Measurements from ENCODE around the gene PLSCR1.
"Not testable (repeated sequence)": the region's sequence is repeated elsewhere in the genome, so short reads cannot be mapped to it uniquely, and the experiment has no call there.

The PLSCR1 gene

DNA sequence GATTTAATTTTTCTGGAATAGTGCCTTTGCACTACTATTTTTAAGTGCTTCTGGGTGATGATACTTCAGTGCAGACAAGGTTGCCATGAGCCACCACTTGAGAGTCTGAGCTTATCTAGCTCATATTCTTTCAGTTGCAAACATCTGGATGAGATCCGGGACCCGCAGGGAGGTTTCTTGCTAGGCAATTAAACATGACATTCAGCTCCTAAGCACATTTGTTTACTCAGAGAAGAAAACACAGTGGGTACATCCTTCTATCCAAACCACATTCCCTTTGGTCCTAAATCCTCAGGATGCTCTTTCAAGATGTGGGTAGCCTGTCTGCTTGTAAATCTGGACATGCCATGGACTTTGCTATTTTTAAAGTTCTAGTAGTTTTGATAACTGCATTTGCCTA lies 12.0 kb downstream of the PLSCR1 start:
- Histone ChIP-seq H3K9me3 (ENCODE audit: low read length) (no peaks in the 10 kb centered on the region), H3K4me3 (ENCODE audit: low read depth in 1 of 2, low read length in 2 of 2) (no peak overlapping the region), H3K4me1 (ENCODE audit: insufficient read depth, low read length) (peaks cover 12% of the 10 kb centered on the region), H3K27me3 (ENCODE audit: control insufficient read depth in 1 of 2, insufficient read depth in 2 of 2, low read length in 2 of 2) (no peaks in the 10 kb centered on the region), H3K36me3 (ENCODE audit: insufficient read depth, low read length) (peaks cover 19% of the 10 kb centered on the region), H3K9ac (ENCODE audit: low read length) (no peak overlapping the region), H3K27ac (ENCODE audit: low read depth, low read length) (no peak overlapping the region)

DNA sequence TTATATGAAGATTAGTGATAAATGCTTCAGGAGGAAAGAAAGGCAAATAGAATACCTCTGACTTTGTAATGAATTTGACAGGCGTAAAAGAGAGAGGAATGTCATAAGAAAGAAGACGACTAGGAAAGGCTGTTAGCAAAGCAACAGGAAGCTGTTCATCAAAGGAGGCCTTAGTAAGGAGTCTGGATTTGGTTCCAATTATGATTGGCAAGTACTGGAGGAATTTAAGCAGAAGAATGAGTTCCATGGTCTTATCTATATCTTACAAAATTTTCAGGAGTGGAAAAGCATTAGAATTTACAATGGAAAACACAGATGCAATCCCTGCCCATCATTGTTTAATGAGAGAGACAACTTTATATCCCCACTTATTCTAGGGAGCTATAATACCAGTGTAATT lies 13.8 kb downstream of the PLSCR1 start:
- H3K36me3 ChIP-seq (ENCODE audit: insufficient read depth, low read length), result peaks cover 19% of the 10 kb centered on the region

DNA sequence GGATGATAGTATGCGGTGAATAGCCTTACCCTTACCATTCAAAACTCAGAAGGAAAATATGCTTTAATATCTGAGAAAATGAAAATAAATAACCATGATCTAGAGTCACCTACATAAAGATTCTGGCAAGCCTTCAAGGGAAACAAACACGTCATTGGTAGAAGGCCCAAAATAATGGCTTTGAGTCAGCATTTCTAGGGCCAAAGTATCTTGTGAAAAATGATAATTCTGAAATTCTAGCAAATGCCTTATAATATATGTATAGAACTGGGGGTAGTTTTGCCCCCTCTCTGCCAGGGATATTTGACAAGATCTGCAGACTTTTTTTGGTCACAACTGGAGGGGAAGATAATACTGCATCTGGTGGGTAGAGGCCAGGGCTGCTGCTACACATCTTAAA lies 15.4 kb downstream of the PLSCR1 start:
- Histone ChIP-seq H3K9ac (ENCODE audit: low read length) (no peak overlapping the region), H3K9me3 (ENCODE audit: low read length) (no peaks in the 10 kb centered on the region), H3K27me3 (ENCODE audit: control insufficient read depth in 1 of 2, insufficient read depth in 2 of 2, low read length in 2 of 2) (no peaks in the 10 kb centered on the region), H3K4me1 (ENCODE audit: insufficient read depth, low read length) (no peaks in the 10 kb centered on the region), H3K36me3 (ENCODE audit: insufficient read depth, low read length) (peaks cover 19% of the 10 kb centered on the region), H3K4me3 (ENCODE audit: low read depth in 1 of 2, low read length in 2 of 2) (no peak overlapping the region), H3K27ac (ENCODE audit: low read depth, low read length) (no peak overlapping the region)

More for the DNA sequence above, 13.8 kb downstream of the PLSCR1 start:
- no peaks in the 10 kb centered on the region for H3K9me3 ChIP-seq (ENCODE audit: low read length)
- no peak overlapping the region for H3K9ac ChIP-seq (ENCODE audit: low read length)
- no peak overlapping the region for H3K27ac ChIP-seq (ENCODE audit: low read depth, low read length)
- H3K27me3 ChIP-seq (ENCODE audit: control insufficient read depth in 1 of 2, insufficient read depth in 2 of 2, low read length in 2 of 2), result no peaks in the 10 kb centered on the region
- H3K4me1 ChIP-seq (ENCODE audit: insufficient read depth, low read length), result no peaks in the 10 kb centered on the region
- no peak overlapping the region for H3K4me3 ChIP-seq (ENCODE audit: low read depth in 1 of 2, low read length in 2 of 2)

DNA sequence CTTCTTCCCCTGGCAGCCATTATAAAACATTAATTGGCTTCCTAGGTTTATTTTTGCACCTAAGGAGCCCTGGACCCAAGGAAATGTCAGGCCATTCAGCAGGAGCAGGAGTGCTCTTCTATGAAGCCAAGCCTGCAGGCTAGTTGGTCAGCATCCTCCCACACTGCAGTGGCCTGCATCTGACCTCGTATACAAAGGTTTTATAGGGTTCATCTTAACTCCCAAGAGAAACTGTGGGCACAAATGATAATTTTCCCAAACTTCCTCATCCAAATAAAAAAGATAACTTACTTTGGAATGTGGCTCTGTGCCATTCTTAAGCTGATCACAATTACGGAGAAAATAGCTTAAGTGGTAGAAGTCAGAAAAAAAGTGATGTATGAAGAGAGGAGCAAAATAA lies 19.4 kb downstream of the PLSCR1 start:
- Histone ChIP-seq H3K4me1 (ENCODE audit: insufficient read depth, low read length) (no peaks in the 10 kb centered on the region), H3K36me3 (ENCODE audit: insufficient read depth, low read length) (peaks cover 20% of the 10 kb centered on the region), H3K9ac (ENCODE audit: low read length) (no peak overlapping the region), H3K27ac (ENCODE audit: low read depth, low read length) (no peak overlapping the region), H3K4me3 (ENCODE audit: low read depth in 1 of 2, low read length in 2 of 2) (no peak overlapping the region), H3K27me3 (ENCODE audit: control insufficient read depth in 1 of 2, insufficient read depth in 2 of 2, low read length in 2 of 2) (no peaks in the 10 kb centered on the region), H3K9me3 (ENCODE audit: low read length) (no peaks in the 10 kb centered on the region)

DNA sequence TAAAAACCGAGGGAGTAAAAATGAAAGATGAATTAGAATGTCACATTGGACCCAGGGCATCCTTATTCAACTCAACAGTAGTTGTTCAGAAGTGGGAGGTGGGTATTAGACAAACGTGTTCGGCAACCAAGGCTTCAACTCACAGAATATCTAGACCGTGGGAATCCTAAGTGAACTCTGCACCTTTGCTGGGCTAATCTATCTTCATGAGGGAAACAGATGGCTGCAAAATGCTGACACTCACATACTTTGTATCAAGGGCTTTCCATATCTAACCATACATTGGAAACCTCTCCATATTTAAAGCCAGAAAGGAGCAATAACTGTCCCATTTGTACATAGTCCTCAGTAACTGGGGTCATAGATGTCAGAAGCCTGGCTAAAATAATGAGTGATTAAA lies 20.9 kb downstream of the PLSCR1 start:
- Histone ChIP-seq H3K27ac (ENCODE audit: low read depth, low read length) (no peak overlapping the region), H3K9me3 (ENCODE audit: low read length) (no peaks in the 10 kb centered on the region), H3K4me3 (ENCODE audit: low read depth in 1 of 2, low read length in 2 of 2) (no peak overlapping the region), H3K36me3 (ENCODE audit: insufficient read depth, low read length) (peaks cover 21% of the 10 kb centered on the region), H3K4me1 (ENCODE audit: insufficient read depth, low read length) (no peaks in the 10 kb centered on the region), H3K27me3 (ENCODE audit: control insufficient read depth in 1 of 2, insufficient read depth in 2 of 2, low read length in 2 of 2) (no peaks in the 10 kb centered on the region), H3K9ac (ENCODE audit: low read length) (no peak overlapping the region)

DNA sequence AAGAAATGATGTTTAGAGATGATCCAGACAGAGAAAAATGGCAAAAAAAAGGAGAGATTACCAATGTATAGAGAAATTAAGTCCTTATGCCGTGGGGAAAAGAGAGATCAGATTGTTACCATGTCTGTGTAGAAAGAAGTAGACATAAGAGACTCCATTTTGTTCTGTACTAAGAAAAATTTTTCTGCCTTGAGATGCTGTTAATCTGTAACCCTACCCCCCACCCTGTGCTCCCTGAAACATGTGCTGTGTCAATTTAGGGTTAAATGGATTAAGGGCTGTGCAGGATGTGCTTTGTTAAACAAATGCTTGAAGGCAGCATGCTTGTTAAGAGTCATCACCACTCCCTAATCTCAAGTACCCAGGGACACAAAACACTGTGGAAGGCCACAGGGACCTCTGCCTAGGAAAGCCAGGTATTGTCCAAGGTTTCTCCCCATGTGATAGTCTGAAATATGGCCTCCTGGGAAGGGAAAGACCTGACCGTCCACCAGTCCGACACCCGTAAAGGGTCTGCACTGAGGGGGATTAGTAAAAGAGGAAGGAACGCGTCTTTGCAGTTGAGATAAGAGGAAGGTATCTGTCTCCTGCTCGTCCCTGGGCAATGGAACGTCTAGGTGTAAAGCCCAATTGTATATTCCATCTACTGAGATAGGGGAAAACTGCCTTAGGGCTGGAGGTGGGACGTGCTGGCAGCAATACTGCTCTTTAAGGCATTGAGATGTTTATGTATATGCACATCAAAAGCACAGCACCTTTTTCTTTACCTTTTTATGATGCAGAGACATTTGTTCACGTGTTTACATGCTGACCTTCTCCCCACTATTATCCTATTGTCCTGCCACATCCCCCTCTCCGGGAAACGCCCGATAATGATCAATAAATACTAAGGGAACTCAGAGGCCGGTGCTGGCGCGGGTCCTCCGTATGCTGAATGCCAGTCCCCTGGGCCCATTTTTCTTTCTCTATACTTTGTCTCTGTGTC lies 21.9 kb downstream of the PLSCR1 start:
- peaks cover 15% of the 10 kb centered on the region for H3K36me3 ChIP-seq (ENCODE audit: insufficient read depth, low read length)
- not testable (repeated sequence) for H3K4me1 ChIP-seq (ENCODE audit: insufficient read depth, low read length); H3K4me3 ChIP-seq (ENCODE audit: low read depth in 1 of 2, low read length in 2 of 2); H3K27me3 ChIP-seq (ENCODE audit: control insufficient read depth in 1 of 2, insufficient read depth in 2 of 2, low read length in 2 of 2); H3K9ac ChIP-seq (ENCODE audit: low read length); H3K9me3 ChIP-seq (ENCODE audit: low read length); H3K27ac ChIP-seq (ENCODE audit: low read depth, low read length)

DNA sequence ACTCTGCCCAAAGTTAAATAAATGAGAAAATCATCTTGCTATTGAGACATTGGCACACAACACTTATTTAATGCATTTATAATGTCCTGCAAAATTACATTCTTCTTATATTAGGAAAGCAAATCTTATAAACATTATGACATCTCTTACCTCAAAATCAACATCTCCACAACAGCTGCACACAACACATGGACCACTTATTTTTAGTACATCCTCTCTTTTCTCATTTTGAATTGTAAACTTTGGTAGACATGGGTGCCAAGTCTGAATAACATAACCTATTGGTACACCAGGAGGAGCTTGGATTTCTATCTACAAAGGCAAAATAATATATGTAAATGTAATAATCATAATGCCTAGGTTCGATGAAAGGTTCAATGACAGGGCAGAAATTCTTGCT lies 23.0 kb downstream of the PLSCR1 start:
- Histone ChIP-seq H3K4me1 (ENCODE audit: insufficient read depth, low read length) (no peaks in the 10 kb centered on the region), H3K27ac (ENCODE audit: low read depth, low read length) (no peak overlapping the region), H3K27me3 (ENCODE audit: control insufficient read depth in 1 of 2, insufficient read depth in 2 of 2, low read length in 2 of 2) (no peaks in the 10 kb centered on the region), H3K9ac (ENCODE audit: low read length) (no peak overlapping the region), H3K36me3 (ENCODE audit: insufficient read depth, low read length) (peaks cover 15% of the 10 kb centered on the region), H3K9me3 (ENCODE audit: low read length) (no peaks in the 10 kb centered on the region), H3K4me3 (ENCODE audit: low read depth in 1 of 2, low read length in 2 of 2) (no peak overlapping the region)

DNA sequence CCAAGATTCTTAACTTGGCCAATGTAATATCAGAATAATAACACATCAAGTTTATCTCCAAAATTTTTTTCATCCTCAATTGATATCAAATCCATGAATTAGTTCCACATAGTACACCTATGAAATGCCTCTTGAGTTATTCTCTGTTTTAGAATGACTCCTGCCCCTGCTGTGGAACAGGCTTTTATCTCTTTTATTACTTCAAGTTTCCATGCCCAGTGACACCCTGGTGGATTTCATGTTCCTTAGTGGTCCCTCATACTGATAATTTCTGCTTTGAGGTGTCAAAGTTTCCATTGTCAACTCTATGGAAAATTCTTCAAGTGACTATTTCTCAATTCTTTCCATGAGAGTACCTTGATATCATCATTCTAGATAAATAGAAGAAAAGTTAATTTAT lies 24.6 kb downstream of the PLSCR1 start:
- no peak overlapping the region for H3K4me3 ChIP-seq (ENCODE audit: low read depth in 1 of 2, low read length in 2 of 2)
- peaks cover 16% of the 10 kb centered on the region for H3K36me3 ChIP-seq (ENCODE audit: insufficient read depth, low read length)
- no peaks in the 10 kb centered on the region for H3K4me1 ChIP-seq (ENCODE audit: insufficient read depth, low read length)
- no peak overlapping the region for H3K9ac ChIP-seq (ENCODE audit: low read length)
- no peaks in the 10 kb centered on the region for H3K9me3 ChIP-seq (ENCODE audit: low read length)
- H3K27me3 ChIP-seq (ENCODE audit: control insufficient read depth in 1 of 2, insufficient read depth in 2 of 2, low read length in 2 of 2), result no peaks in the 10 kb centered on the region
- no peak overlapping the region for H3K27ac ChIP-seq (ENCODE audit: low read depth, low read length)

DNA sequence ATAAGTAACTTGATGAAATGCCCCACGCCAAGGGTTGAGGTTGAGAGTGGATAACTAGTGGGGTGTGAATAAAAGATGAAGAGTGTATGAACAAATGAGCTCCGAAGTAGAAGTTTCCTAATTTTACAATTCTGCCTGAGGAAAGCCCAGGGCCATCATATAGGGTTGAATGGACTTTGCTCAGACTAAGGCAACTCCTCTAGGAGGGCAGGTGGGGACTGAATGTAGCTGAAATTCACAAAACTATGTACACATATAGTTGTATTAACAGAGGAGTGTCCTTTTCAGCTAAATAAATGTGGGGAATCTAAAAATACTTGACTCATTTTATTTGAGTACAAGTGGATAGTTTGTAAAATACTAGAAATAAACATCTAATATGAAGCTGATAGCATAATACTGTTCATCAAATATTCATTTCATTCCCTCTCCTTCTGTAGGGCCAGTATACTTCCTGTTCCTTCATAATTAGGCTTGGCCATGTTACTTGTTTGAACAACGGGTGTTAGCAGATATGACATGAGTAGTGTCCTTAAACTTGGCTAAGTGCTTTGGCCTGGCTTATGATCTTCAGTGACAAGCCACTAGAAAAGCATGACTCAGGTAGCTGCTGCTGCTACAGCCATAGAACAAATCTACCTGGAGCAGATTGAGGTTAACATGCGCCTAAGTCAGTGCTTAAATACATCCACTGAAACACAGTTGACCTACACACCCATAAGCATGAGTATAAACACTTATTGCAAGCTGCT lies 26.5 kb downstream of the PLSCR1 start:
- peaks cover 5% of the 10 kb centered on the region for H3K4me1 ChIP-seq (ENCODE audit: insufficient read depth, low read length)
- H3K4me3 ChIP-seq (ENCODE audit: low read depth in 1 of 2, low read length in 2 of 2), result no peak overlapping the region
- H3K27me3 ChIP-seq (ENCODE audit: control insufficient read depth in 1 of 2, insufficient read depth in 2 of 2, low read length in 2 of 2), result no peaks in the 10 kb centered on the region
- no peak overlapping the region for H3K9ac ChIP-seq (ENCODE audit: low read length)
- no peak overlapping the region for H3K27ac ChIP-seq (ENCODE audit: low read depth, low read length)
- no peaks in the 10 kb centered on the region for H3K9me3 ChIP-seq (ENCODE audit: low read length)
- peaks cover 20% of the 10 kb centered on the region for H3K36me3 ChIP-seq (ENCODE audit: insufficient read depth, low read length)

DNA sequence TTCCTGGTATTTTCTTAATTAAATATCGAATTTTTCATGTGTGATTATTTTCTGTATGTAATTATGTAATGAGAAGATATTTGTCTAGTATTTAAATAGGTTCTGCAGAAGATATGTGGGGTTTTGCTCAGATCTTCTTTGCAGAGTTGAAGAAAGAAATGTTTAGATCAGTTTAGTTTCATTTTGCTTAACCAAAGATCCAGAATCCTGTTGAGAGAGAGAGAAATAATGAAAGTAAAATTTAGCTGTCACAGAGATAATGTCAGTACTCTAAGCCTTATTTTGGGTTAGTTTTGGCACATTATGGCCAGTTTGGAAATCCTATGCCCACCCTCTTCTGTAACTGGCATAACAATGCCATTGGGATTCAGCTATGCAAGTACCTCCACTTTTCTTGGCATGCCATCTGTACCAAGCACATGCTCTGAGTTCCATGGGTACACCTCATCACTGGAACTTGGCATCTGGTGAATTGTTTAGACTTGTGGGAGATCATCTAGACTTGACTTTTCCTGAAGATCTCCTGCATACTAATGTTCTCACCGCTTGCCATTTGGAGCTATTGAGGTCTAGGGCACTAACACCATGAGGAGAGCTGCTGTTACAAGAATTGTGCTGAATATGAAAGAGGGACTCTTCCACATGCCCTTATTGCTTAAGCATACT lies 30.9 kb downstream of the PLSCR1 start:
- peaks cover 5% of the 10 kb centered on the region for H3K4me1 ChIP-seq (ENCODE audit: insufficient read depth, low read length)
- H3K36me3 ChIP-seq (ENCODE audit: insufficient read depth, low read length), result peaks cover 8% of the 10 kb centered on the region
- no peak overlapping the region for H3K9ac ChIP-seq (ENCODE audit: low read length)
- H3K4me3 ChIP-seq (ENCODE audit: low read depth in 1 of 2, low read length in 2 of 2), result no peak overlapping the region
- H3K27me3 ChIP-seq (ENCODE audit: control insufficient read depth in 1 of 2, insufficient read depth in 2 of 2, low read length in 2 of 2), result no peaks in the 10 kb centered on the region
- no peaks in the 10 kb centered on the region for H3K9me3 ChIP-seq (ENCODE audit: low read length)
- no peak overlapping the region for H3K27ac ChIP-seq (ENCODE audit: low read depth, low read length)

DNA sequence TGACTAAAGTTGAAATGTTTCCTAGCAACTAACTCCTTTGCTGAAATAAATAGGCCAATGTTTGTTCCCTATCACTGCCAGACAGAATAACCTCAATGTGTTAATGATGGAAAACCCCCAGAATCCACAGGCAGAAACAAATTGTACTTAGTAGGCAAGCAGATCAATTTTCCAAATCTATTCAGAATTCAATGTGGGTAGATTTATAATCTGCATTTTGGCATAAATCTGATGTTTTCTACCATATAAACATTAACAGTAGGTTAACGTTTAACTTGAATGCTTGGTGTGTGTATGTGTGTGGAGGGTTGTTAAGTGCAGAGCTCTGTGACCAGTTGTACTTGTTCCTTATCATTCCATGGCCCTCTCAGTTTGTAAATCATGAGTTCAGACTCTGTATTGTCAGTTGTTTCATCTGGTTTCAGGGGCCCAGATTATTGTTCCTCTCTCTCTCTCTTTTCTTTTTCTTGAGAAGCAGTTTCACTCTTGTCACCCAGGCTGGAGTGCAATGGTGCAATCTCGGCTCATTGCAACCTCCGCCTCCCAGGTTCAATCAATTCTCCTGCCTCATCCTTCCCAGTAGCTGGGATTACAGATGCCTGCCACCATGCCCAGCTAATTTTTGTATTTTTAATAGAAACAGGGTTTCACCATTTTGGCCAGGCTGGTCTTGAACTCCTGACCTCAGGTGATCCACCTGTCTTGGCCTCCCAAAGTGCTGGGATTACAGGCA lies 32.8 kb downstream of the PLSCR1 start:
- no peak overlapping the region for H3K9ac ChIP-seq (ENCODE audit: low read length)
- peaks cover 8% of the 10 kb centered on the region for H3K36me3 ChIP-seq (ENCODE audit: insufficient read depth, low read length)
- no peak overlapping the region for H3K27ac ChIP-seq (ENCODE audit: low read depth, low read length)
- H3K9me3 ChIP-seq (ENCODE audit: low read length), result no peaks in the 10 kb centered on the region
- no peak overlapping the region for H3K4me3 ChIP-seq (ENCODE audit: low read depth in 1 of 2, low read length in 2 of 2)
- H3K27me3 ChIP-seq (ENCODE audit: control insufficient read depth in 1 of 2, insufficient read depth in 2 of 2, low read length in 2 of 2), result no peaks in the 10 kb centered on the region
- H3K4me1 ChIP-seq (ENCODE audit: insufficient read depth, low read length), result peaks cover 5% of the 10 kb centered on the region

Measured in muscle layer of colon (tissue), 2 donors.